Measurements from ENCODE around the gene LDLRAD3. TPM values are rescaled to one million over a fixed set of nuclear protein-coding genes. Genes with fewer than 3 reads are reported as not detected.

Gene LDLRAD3
- total RNA-seq, 1 experiment from 2014 or later, result 28.1 TPM

DNA sequence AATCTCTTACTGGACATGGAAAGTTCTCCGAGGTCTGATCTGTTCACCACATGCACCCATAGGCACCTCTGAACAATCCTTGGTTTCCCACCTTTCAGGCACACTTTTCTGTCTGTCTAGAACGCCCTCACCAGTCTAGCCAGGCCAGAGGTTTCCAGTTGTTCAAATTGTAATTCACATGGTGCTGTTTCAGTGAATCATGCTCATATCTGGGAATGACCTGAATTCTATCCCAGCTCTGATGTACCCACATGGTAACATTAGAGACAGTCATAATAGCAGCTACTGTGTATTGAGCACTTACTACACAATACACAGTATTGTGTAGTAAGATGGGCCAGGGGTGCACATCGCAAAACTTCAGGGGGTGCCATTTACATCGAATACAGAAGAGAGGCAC is 207.1 kb downstream of the LDLRAD3 start:
- in situ Hi-C loops (cut with HindIII; ENCODE audit: low pct_unique_long_range_greater_than_20kb, low sequenced_read_pairs) (no loop called here), intact Hi-C loops (cut with micrococcal nuclease; ENCODE audit: unreplicated experiment) (loop anchor here (10.0 kb wide), 1 partner anchor 104 kb away; no protein-coding TSS in a partner anchor)
- Histone ChIP-seq H3K27ac (ENCODE audit: low read length) (peak overlapping the region; percentile 80), H3K9me3 (ENCODE audit: control insufficient read depth, insufficient read depth, low read depth, low read length) (no peaks in the 10 kb centered on the region; the same call in 1 of the 2 replicates), H3K4me3 (ENCODE audit: low read depth in 2 of 2, low read length in 2 of 2) (no peak overlapping the region), H3K27me3 (ENCODE audit: control insufficient read depth, insufficient read depth, low read length) (no peaks in the 10 kb centered on the region), H3K4me1 (ENCODE audit: control insufficient read depth, insufficient read depth, low read length) (peaks cover 22% of the 10 kb centered on the region), H3K36me3 (ENCODE audit: control insufficient read depth, insufficient read depth, low read length) (no peaks in the 10 kb centered on the region)
- CTCF ChIA-PET, result no interaction called here
- BruUV-seq (replicated peaks), result no TSS peak
- POLR2A ChIA-PET, result no interaction called here
- DNase-seq (ENCODE audit: low read depth, low spot score) (no peak), ATAC-seq (no peak)
- TF ChIP-seq SIN3A (IDR thresholded peaks at IDR 0.05; ENCODE audit: borderline replicate concordance, insufficient read depth, low read depth, low read length), result no peak
- no peak for TF ChIP-seq POLR2AphosphoS5 (IDR thresholded peaks at IDR 0.05; ENCODE audit: low read depth, low read length)
- TF ChIP-seq, protein P1, sequence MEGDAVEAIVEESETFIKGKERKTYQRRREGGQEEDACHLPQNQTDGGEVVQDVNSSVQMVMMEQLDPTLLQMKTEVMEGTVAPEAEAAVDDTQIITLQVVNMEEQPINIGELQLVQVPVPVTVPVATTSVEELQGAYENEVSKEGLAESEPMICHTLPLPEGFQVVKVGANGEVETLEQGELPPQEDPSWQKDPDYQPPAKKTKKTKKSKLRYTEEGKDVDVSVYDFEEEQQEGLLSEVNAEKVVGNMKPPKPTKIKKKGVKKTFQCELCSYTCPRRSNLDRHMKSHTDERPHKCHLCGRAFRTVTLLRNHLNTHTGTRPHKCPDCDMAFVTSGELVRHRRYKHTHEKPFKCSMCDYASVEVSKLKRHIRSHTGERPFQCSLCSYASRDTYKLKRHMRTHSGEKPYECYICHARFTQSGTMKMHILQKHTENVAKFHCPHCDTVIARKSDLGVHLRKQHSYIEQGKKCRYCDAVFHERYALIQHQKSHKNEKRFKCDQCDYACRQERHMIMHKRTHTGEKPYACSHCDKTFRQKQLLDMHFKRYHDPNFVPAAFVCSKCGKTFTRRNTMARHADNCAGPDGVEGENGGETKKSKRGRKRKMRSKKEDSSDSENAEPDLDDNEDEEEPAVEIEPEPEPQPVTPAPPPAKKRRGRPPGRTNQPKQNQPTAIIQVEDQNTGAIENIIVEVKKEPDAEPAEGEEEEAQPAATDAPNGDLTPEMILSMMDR (IDR thresholded peaks at IDR 0.05), result no peak
- TF ChIP-seq TCF7L2 (IDR thresholded peaks at IDR 0.05; ENCODE audit: low read depth, low read length), result no peak
- TF ChIP-seq REST (IDR thresholded peaks at IDR 0.05; ENCODE audit: insufficient read depth in 1 of 2, low read depth in 2 of 2, low read length in 1 of 2), result no peak

DNA sequence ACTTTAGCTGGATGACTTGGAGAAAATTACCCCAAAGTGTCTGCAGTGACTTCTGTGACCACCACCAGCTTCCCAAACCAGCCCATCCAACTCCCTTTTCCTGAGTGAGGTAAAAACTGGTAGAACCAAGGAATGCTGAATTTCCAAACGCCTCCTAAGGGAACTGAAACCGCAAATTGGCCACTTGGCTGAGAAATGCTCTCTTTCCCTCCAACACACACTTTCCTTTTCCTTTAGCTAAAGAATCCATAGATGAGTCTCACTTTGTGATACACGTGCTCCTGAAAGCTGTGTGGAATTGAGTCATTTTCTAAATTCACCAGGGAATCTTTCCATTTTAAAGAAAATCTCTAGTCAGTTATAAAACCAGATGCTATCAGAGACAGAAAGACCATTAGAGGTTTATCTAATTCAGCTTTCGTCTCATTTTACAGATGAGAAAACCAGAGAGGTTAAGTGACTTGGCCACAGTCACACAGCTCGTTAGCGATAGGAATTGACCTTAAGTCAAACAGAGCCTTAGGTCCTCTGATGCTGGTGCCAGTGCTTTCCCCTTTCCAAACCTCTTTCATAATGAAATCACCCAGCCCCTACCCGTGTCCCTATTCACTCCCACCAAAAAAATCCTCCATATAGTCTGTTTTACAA is 208.2 kb downstream of the LDLRAD3 start:
- DNase-seq (ENCODE audit: low read depth, low spot score), result no peak
- intact Hi-C loops (cut with micrococcal nuclease; ENCODE audit: unreplicated experiment) (loop anchor here (10.0 kb wide), 1 partner anchor 103 kb away; no protein-coding TSS in a partner anchor), in situ Hi-C loops (cut with HindIII; ENCODE audit: low pct_unique_long_range_greater_than_20kb, low sequenced_read_pairs) (no loop called here)
- no peak for TF ChIP-seq TCF7L2 (IDR thresholded peaks at IDR 0.05; ENCODE audit: low read depth, low read length)
- TF ChIP-seq REST (IDR thresholded peaks at IDR 0.05; ENCODE audit: insufficient read depth in 1 of 2, low read depth in 2 of 2, low read length in 1 of 2), result no peak
- Histone ChIP-seq H3K27me3 (ENCODE audit: control insufficient read depth, insufficient read depth, low read length) (no peaks in the 10 kb centered on the region), H3K27ac (ENCODE audit: low read length) (peak overlapping the region; percentile 80), H3K36me3 (ENCODE audit: control insufficient read depth, insufficient read depth, low read length) (no peaks in the 10 kb centered on the region), H3K9me3 (ENCODE audit: control insufficient read depth, insufficient read depth, low read depth, low read length) (no peaks in the 10 kb centered on the region; the same call in 1 of the 2 replicates), H3K4me3 (ENCODE audit: low read depth in 2 of 2, low read length in 2 of 2) (no peak overlapping the region), H3K4me1 (ENCODE audit: control insufficient read depth, insufficient read depth, low read length) (peaks cover 25% of the 10 kb centered on the region)
- no TSS peak for BruUV-seq (replicated peaks)
- ChIA-PET CTCF (interaction anchor here (0.6 kb wide), 1 partner anchor 44 kb away, joined by 7 read pairs; no protein-coding TSS in a partner anchor), POLR2A (no interaction called here)
- no peak for ATAC-seq

All from Panc1 (cell line).